ENCODE measurements around the gene TRIM71. TPM values are rescaled to one million over a fixed set of nuclear protein-coding genes. Genes with fewer than 3 reads are reported as not detected.

Gene TRIM71
- total RNA-seq, 1 experiment from 2014 or later, result 376 TPM

- no peak overlapping the region for H3K23ac ChIP-seq (ENCODE audit: insufficient read length, low read depth, low read length)
- no peaks in the 10 kb centered on the region for H3K27me3 ChIP-seq (ENCODE audit: insufficient read depth, low read length)
- H3K23me2 ChIP-seq (ENCODE audit: insufficient read length, low read depth, low read length, poor library complexity, severe bottlenecking), result no peaks in the 10 kb centered on the region
- no peaks in the 10 kb centered on the region; the same call in 1 of the 2 replicates for H3K4me1 ChIP-seq (ENCODE audit: insufficient read depth, low read length)
- no peak overlapping the region for H2BK5ac ChIP-seq (ENCODE audit: insufficient read length, low read length)
- H3K9me3 ChIP-seq (ENCODE audit: control insufficient read depth, low read depth, low read length), result no peaks in the 10 kb centered on the region
- H3K79me2 ChIP-seq (ENCODE audit: insufficient read depth, low read length), result no peaks in the 10 kb centered on the region
- H3K14ac ChIP-seq (ENCODE audit: insufficient read depth, low read length), result no peak overlapping the region
- no peak overlapping the region for H3K18ac ChIP-seq (ENCODE audit: insufficient read length, low read depth, low read length)
- no peak overlapping the region for H2BK120ac ChIP-seq (ENCODE audit: low read depth, low read length, poor library complexity, severe bottlenecking)
- H3K4me1 Mint-ChIP-seq, result peaks cover 6 to 8% of the 10 kb centered on the region in 2 experiments
- TF ChIP-seq CTCF (conservative IDR thresholded peaks at IDR 0.05), result peak; percentile 89
- H4K8ac ChIP-seq (replicated peaks; ENCODE audit: insufficient read length, low read depth, low read length), result no peak overlapping the region
- no peak overlapping the region for H3K27ac ChIP-seq (ENCODE audit: insufficient read length, low read depth, low read length)
- H3K27ac Mint-ChIP-seq, result no peak overlapping the region
- DNase-seq, result no peak
- no peak overlapping the region for H3K4me3 Mint-ChIP-seq
- H3K56ac ChIP-seq (ENCODE audit: insufficient read length, low read depth, low read length), result no peak overlapping the region
- H2BK20ac ChIP-seq (ENCODE audit: low read depth, low read length, poor library complexity, severe bottlenecking), result no peak overlapping the region
- H4K91ac ChIP-seq (ENCODE audit: insufficient read length, low read depth, low read length), result no peak overlapping the region
- H3K9ac ChIP-seq (ENCODE audit: extremely low read depth, insufficient read length, low read length), result no peak overlapping the region
- H3T11ph ChIP-seq (ENCODE audit: low read length), result no peak overlapping the region
- no peak overlapping the region for H4K5ac ChIP-seq (ENCODE audit: insufficient read length, low read depth, low read length)
- H2BK15ac ChIP-seq (ENCODE audit: low read depth, low read length), result no peak overlapping the region; the same call in 1 of the 2 replicates
- H3K9me3 Mint-ChIP-seq, result peaks cover 6 to 10% of the 10 kb centered on the region in 2 experiments
- no peaks in the 10 kb centered on the region for H4K20me1 ChIP-seq (ENCODE audit: control insufficient read depth, insufficient read depth, insufficient read length)
- H3K27me3 Mint-ChIP-seq (ENCODE audit: low read depth), result no peaks in the 10 kb centered on the region
- H3K4me2 ChIP-seq (ENCODE audit: insufficient read depth, insufficient read length, low read length), result no peak overlapping the region
- H2BK12ac ChIP-seq (ENCODE audit: insufficient read length, low read depth, low read length), result no peak overlapping the region
- peaks cover 3 to 26% (median 3%) of the 10 kb centered on the region in 3 experiments; a peak in 4 of 7 replicates for H3K36me3 Mint-ChIP-seq (ENCODE audit: insufficient read depth in 1 of 3, low read depth in 3 of 3)
- no peak overlapping the region for H2AFZ ChIP-seq (ENCODE audit: low read length)
- H2AK5ac ChIP-seq (ENCODE audit: insufficient read length, low read length), result no peak overlapping the region
- no peaks in the 10 kb centered on the region for H3K79me1 ChIP-seq (ENCODE audit: insufficient read depth, low read depth, low read length, poor library complexity, severe bottlenecking)
- H3K4ac ChIP-seq (ENCODE audit: low read depth, low read length), result no peak overlapping the region
- no CpG with 5 or more reads among the region's 5 CpGs for WGBS (ENCODE audit: extremely low coverage, insufficient read length, low lambda C conversion rate)
Observed at GRCh38 chr3:32934150-32934742, 116.4 kb downstream of the TRIM71 start.
